Erythroblast (primary cell): ENCODE measurements around the gene R3HDM2.

Experiments
- GATA1 ChIP-seq: IDR thresholded peaks from 2 replicates; pipeline ENCODE4 v1.6.1; 2011; ENCODE audit warnings: low read depth, mild to moderate bottlenecking, control low read depth, low read length, moderate library complexity
- POLR2A ChIP-seq: IDR thresholded peaks from 2 replicates; pipeline ENCODE4 v1.6.1; 2011; ENCODE audit warnings: mild to moderate bottlenecking, low read length

GRCh38 chr12:57347284-57347683 is 83.6 kb downstream of the R3HDM2 start:
- TF ChIP-seq POLR2A (no peak), GATA1 (no peak)
